Measurements from ENCODE around the gene OR10A4.
"Not testable (repeated sequence)": the region's sequence is repeated elsewhere in the genome, so short reads cannot be mapped to it uniquely, and the experiment has no call there.

The OR10A4 gene

DNA sequence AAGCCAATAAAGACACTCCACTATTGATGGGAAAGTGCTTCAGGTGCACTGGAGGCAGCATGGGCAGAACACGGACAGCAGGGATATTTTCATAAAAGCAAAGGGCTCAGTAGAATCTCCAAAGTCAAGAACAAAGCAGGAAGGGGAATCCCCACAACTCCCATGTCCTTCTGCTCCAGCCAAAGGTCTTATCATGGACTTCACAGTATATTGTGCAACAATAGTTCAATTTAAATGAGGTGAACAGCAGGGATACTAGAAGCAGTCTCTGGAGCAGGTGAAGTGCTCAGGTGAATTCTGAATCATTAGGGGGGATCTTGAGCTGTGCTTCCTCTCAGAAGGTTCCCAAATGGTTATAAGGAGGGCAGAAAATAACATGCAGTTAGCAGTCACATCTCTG is 22.5 kb downstream of the OR10A4 start:
- no peak for DNase-seq (ENCODE audit: low read depth)

DNA sequence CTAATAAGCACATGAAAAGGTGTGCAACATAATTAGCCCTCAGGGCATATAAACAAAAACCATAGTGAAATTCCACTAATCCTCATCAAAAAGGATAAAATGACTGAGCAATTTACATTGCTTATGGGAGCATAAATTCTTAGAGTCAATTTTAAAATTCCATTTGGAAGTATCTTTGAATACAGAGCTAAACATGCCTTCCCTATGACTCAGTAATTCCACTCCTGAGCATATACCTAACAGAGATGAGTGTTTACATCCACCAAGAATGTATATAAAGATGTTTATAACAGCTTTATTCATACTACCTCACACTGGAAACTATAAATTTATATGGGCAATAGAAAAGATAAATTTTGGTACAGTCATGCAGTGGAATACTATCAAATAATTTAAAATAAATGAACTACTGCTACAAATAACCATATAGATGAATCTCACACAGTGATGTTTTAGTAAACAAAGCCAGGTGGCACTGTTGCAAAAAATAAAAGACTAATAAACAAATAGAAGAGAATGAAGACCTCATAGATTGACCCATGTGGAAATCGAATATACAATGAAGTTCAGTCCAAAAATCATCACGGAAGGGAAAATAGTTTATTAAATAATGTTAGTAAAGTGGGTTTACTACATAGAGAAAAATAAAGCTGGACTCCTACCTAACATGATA is 24.0 kb downstream of the OR10A4 start:
- DNase-seq (ENCODE audit: low read depth) = no peak

DNA sequence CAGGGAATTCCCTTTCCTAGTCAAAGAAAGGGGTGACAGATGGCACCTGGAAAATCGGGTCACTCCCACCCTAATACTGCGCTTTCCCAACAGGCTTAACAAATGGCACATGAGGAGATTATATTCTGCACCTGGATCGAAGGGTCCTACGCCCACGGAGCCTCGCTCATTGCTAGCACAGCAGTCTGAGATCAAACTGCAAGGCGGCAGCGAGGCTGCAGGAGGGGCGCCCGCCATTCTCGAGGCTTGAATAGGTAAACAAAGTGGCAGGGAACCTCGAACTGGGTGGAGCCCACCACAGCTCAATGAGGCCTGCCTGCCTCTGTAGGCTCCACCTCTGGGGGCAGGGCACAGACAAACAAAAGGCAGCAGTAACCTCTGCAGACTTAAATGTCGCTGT is 28.4 kb downstream of the OR10A4 start:
- not testable (repeated sequence) for DNase-seq (ENCODE audit: low read depth)

DNA sequence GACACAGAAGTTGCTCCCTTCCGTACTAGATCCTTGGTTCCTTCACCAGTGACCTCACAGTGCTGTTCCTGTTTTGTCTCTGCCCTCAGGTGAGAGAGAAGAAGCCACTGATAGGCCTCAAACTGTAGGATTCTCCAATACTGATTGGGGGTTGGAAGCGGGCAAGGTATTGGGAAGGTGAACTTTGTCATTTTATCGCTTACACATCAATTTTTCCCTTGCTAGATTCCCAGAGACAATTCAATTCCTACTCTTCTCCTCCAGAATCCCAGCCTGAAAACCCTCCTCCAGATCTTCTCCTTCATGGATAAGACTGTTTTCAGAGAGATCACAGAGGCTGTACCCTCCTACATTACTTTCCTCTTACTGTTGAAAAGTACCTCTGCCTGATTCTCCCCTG is 35.0 kb downstream of the OR10A4 start:
- DNase-seq (ENCODE audit: low read depth) = no peak

DNA sequence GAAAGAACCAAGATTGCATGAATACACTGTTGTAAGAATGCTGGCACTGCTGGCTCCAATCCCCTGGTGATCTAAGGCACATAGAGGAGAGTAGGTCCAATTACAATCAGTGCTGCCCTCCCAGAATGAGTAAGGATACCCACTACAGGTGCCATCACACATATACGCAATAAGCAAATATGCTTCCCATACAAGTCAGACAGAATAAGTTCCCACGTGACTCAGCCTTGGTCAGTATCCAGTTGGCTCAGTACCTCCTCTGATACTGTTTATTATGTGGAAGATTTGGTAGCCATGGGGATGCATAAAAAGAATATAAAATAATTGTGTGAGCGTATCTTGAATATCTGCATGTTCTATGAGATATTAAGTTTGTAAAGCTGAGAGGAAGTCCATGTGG is 35.5 kb downstream of the OR10A4 start:
- no peak for DNase-seq (ENCODE audit: low read depth)

DNA sequence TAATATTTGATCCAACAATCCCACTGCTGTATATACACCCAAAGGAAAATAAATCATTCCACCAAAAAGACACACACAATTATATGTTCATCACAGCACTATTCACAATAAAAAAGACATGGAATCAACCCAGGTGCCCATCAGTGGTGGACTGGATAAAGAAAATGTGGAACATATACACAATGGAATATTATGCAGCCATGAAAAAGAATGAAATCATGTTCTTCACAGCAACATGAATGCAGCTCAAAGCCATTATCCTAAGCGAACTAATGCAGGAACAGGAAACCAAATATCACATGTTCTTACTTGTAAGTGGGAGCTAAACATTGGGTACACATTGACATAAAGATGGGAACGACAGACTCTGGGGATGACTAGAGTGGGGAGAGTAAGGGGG is 43.3 kb downstream of the OR10A4 start:
- no peak for DNase-seq (ENCODE audit: low read depth)

DNA sequence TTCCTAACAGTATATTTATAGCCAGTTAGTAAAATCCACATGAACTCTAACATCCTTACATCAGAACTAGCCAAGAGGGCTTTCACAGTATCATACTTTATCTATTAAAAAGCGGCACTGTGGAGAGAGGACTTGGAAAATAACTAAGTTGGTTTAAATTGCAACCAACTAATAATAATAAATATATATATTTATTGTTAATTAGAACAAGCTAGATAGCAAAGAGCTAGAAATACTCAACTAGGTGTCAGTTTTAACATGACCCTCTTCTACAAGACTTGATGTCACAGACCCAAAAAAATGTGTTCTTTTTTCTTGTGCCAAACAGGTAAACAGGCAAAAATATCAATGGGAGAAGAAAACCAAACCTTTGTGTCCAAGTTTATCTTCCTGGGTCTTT is 44.3 kb downstream of the OR10A4 start, which contains the start of gene OR2D3:
Gene OR2D3, plus strand, starts transcription at position 301 of the 400 bp plus-strand sequence. Its CDS starts 0 bp downstream, at position 301.
- DNase-seq (ENCODE audit: low read depth) = no peak

DNA sequence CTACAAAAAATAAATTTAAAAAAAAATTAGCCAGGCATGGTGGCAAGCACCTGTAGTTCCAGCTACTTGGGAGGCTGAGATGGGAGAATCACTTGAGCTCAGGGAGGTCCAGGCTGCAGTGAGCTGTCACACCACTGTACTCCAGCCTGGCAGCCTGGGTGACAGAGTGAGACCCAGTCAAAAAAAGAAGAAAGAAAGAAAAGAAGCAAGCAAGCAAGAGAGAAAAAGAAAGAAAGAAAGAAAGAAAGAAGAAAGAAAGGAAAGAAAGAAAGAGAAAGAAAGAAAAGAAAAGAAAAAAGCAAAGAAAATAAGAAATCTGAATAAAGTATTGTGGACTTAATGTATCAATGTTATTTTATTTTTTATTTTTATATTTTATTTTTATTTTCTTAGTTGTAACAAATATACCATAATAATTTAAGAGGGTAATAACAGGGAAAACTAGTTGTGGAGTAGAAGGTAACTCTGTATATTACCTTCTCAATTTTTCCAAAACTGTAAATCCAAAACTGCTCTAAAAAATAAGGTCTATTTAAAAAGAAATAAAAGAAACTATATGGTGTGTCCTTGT is 48.7 kb downstream of the OR10A4 start:
- no peak for DNase-seq (ENCODE audit: low read depth)

DNA sequence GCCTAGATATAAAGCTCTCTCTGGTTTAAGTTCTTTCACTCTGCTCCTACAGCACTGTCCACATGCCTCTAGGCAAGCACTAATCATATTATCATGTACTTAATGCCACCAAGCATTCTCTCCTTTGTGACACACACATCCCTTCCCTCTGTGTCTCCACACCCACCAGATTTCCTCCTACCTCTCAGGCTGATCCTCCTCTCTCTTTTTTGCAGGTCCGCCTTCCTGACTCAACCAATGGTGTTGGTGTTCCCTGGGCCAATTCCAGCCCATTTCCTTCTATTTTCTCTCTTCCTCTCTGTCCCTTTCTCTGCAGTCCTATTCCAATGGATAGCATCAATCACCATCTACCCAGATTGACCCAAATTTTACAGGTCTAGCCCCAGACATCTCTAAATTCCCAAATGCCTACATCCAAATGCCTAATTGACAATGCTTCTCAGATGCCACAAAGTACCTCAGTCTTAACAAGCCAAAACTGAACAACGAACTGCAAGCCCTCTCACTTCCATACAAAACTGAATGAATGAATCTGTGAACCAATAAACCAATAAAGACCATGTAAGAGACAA is 49.3 kb downstream of the OR10A4 start:
- DNase-seq (ENCODE audit: low read depth) = no peak

DNA sequence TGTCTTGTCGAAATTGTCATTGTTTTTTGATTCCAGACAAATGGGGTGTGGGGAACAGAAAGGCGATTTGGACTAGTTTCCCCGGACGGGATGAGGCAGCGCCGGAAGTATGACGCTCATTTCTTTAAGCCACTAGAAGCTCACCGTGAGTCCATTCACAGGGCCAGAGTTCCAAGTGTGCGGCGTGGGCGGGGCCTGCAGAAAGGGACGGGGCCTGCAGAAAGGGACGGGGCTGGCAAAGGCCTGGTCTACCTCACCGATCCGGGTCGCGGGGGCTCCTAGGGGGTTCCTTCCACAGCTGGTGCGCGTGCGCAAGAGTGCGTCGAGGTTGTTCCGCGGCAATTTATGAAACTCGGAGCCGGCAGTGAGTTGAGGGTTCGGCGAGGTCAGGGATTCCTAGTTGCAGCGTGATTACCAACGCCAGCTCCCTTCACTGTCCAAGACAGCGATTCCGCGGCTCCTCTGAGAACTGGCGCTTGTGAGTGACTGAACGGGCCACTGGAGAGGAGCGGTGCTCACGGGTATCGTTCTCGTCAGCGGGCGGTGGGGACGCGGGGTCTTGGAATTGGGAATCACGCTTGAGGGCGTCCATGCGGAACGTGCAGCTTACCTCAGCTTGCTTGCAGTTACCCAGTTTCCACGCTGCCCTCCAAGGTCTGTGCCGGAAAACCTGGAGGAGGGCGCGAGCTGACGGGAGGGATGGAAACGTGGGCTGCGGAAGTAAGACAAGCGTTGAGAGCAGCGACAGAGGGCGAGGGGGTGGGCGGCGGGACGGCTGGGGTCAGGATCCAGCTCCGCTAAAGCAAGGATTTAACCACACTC is 50.0 kb downstream of the OR10A4 start, which contains the start of gene ZNF215:
Gene ZNF215, plus strand, starts transcription at position 219 of the 822 bp plus-strand sequence. CDS start 5,847 bp downstream, outside the sequence.
- no peak for DNase-seq (ENCODE audit: low read depth)

DNA sequence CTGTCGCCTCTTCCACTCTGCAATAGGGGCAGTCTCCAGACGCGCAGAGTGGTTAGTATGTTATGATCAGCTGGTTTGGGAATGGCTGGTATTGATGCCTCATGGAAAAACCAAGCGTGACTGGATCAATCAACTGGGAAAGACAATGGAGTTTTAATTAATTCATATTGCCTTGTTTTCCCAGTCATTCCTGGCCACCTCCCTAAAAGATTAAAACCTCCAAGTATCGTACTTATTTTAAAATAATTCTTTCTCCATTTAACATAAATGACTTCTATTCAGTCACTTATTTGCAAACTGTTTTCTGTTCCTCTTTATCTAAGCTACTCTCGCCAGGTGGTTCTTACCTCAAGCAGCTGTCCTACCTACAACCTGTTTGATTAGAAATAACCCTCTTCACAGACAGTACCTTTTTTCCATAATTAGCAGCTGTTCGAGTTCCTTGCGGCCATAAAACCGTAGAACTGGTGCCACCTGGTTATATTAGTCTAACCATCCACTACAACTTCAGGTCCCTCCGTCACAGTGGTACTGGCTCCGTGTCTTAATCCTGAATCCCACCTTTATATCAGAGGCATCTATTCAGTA is 50.7 kb downstream of the OR10A4 start:
- no peak for DNase-seq (ENCODE audit: low read depth)
